IMR-90 (cell line): ENCODE measurements around the gene PLP1. TPM values are rescaled to one million over a fixed set of nuclear protein-coding genes. Genes with fewer than 3 reads are reported as not detected.

Experiments used
- ATAC-seq: fragments of 200-7000 bp; cut with Tn5 transposase; 2 replicates; pipeline ENCODE4 v1.9.1; 2020; ENCODE audit warnings: low read depth, mild to moderate bottlenecking, moderate library complexity
- BruUV-seq: library from RNA; stranded (reverse); fragments of 400-500 nt; replicated peaks from 2 replicates; lab custom pipeline; 2021; lab: Mats Ljungman, UMichigan
- CTCF ChIA-PET: fragments of 300-600 bp; formaldehyde crosslinking; extraction: SDS; loops from one replicate; lab custom pipeline; 2021; ENCODE audit warnings: antibody characterized with exemption; lab: Yijun Ruan, JAX
- POLR2A ChIA-PET: fragments of 300-600 bp; sonication (Branson Sonifier 250); formaldehyde crosslinking; loops from one replicate; lab custom pipeline; 2022; ENCODE audit warnings: antibody characterized with exemption; ENCODE audit not compliant: unreplicated experiment; lab: Charles Lee
- DNase-seq: peaks from one replicate; pipeline ENCODE4 v3.0.0; 2013
- H2AFZ ChIP-seq: replicated peaks from 2 replicates; pipeline ENCODE3; 2013; ENCODE audit warnings: low read length, mild to moderate bottlenecking; ENCODE audit not compliant: poor library complexity
- H2AK5ac ChIP-seq: 2 replicates; pipeline ENCODE4 v1.6.1; 2013; ENCODE audit warnings: low read depth, low read length, inconsistent platforms
- H2AK9ac ChIP-seq: replicated peaks from 2 replicates; pipeline ENCODE3; 2013; ENCODE audit warnings: mild to moderate bottlenecking, low read depth, low read length, moderate library complexity; ENCODE audit not compliant: poor library complexity
- H2BK120ac ChIP-seq: 2 replicates; pipeline ENCODE4 v1.6.1; 2013; ENCODE audit warnings: low read depth, low read length, inconsistent platforms
- H2BK15ac ChIP-seq: 3 replicates; pipeline ENCODE4 v1.6.1; 2013; ENCODE audit warnings: low read depth, low read length, inconsistent platforms
- H2BK20ac ChIP-seq: 2 replicates; pipeline ENCODE4 v1.6.1; 2013; ENCODE audit warnings: low read depth, mild to moderate bottlenecking, inconsistent platforms, low read length, moderate library complexity
- H2BK5ac ChIP-seq: 2 replicates; pipeline ENCODE4 v1.6.1; 2013; ENCODE audit warnings: mild to moderate bottlenecking, low read depth, low read length, inconsistent platforms; ENCODE audit not compliant: poor library complexity, severe bottlenecking
- H3K14ac ChIP-seq: replicated peaks from 2 replicates; pipeline ENCODE4 v1.6.1; 2013; ENCODE audit warnings: low read depth, low read length, inconsistent platforms
- H3K18ac ChIP-seq: 2 replicates; pipeline ENCODE4 v1.6.1; 2013; ENCODE audit warnings: low read depth, low read length, control low read depth
- H3K23ac ChIP-seq: 2 replicates; pipeline ENCODE4 v1.6.1; 2013; ENCODE audit warnings: low read depth, low read length, inconsistent platforms
- H3K27ac ChIP-seq: 2 replicates; pipeline ENCODE4 v1.5.1; 2013; ENCODE audit warnings: mild to moderate bottlenecking, control low read depth, low read length; ENCODE audit not compliant: insufficient read depth
- H3K27me3 ChIP-seq: 2 replicates; pipeline ENCODE4 v1.6.1; 2013; ENCODE audit warnings: low read length; ENCODE audit not compliant: control insufficient read depth, insufficient read depth
- H3K36me3 ChIP-seq: 2 replicates; pipeline ENCODE4 v1.6.1; 2013; ENCODE audit warnings: low read length, mixed read lengths; ENCODE audit not compliant: control insufficient read depth, insufficient read depth
- H3K4ac ChIP-seq: 2 replicates; pipeline ENCODE4 v1.6.1; 2013; ENCODE audit warnings: low read depth, low read length, inconsistent platforms
- H3K4me1 ChIP-seq: 2 replicates; pipeline ENCODE4 v1.6.1; 2013; ENCODE audit warnings: low read length, mixed read lengths; ENCODE audit not compliant: control insufficient read depth, insufficient read depth
- H3K4me2 ChIP-seq: 2 replicates; pipeline ENCODE4 v1.6.1; 2013; ENCODE audit warnings: low read depth, mild to moderate bottlenecking, control low read depth, low read length, moderate library complexity
- H3K4me3 ChIP-seq: 2 replicates; pipeline ENCODE4 v1.5.1; 2013; ENCODE audit warnings: low read depth, mild to moderate bottlenecking, control low read depth, low read length, moderate library complexity; ENCODE audit not compliant: insufficient read depth
- H3K56ac ChIP-seq: 2 replicates; pipeline ENCODE4 v1.6.1; 2013; ENCODE audit warnings: low read length, inconsistent platforms; ENCODE audit not compliant: insufficient read depth; ENCODE audit errors: extremely low read depth
- H3K79me1 ChIP-seq, 2 experiments: 2 replicates each; pipeline ENCODE4 v1.6.1; 2013; ENCODE audit warnings: low read length in 2 of 2, inconsistent platforms in 1 of 2, low read depth in 1 of 2
- H3K9ac ChIP-seq: 2 replicates; pipeline ENCODE4 v1.6.1; 2013; ENCODE audit warnings: low read depth, low read length, control low read depth
- H3K9me1 ChIP-seq: 2 replicates; pipeline ENCODE4 v1.6.1; 2013; ENCODE audit warnings: low read length, inconsistent platforms; ENCODE audit not compliant: insufficient read depth
- H3K9me3 ChIP-seq: 2 replicates; pipeline ENCODE4 v1.6.1; 2013; ENCODE audit warnings: low read length; ENCODE audit not compliant: control insufficient read depth, insufficient read depth
- H4K20me1 ChIP-seq: 2 replicates; pipeline ENCODE4 v1.6.1; 2013; ENCODE audit warnings: low read length, inconsistent platforms; ENCODE audit not compliant: insufficient read depth
- H4K5ac ChIP-seq: 2 replicates; pipeline ENCODE4 v1.6.1; 2013; ENCODE audit warnings: mild to moderate bottlenecking, low read depth, low read length, control low read depth
- H4K8ac ChIP-seq, 2 experiments: 2 replicates each; pipeline ENCODE4 v1.6.1; 2013; ENCODE audit warnings: low read depth in 2 of 2, low read length in 2 of 2, control low read depth in 1 of 2, inconsistent platforms in 1 of 2
- H4K91ac ChIP-seq: 2 replicates; pipeline ENCODE4 v1.6.1; 2013; ENCODE audit warnings: low read depth, low read length, inconsistent platforms; ENCODE audit not compliant: insufficient read depth
- BHLHE40 ChIP-seq: fragments of 150-350 bp; IDR thresholded peaks from 2 replicates; pipeline ENCODE4 v1.6.1; 2016; ENCODE audit warnings: mild to moderate bottlenecking, low read depth, low read length
- CEBPB ChIP-seq: IDR thresholded peaks from 2 replicates; pipeline ENCODE4 v1.6.1; 2012; ENCODE audit warnings: low read depth, low read length, improper control_type of control experiment
- CHD1 ChIP-seq: IDR thresholded peaks from 2 replicates; pipeline ENCODE4 v1.6.1; 2012; ENCODE audit warnings: low read depth, low read length, improper control_type of control experiment
- CTCF ChIP-seq: conservative IDR thresholded peaks from 2 replicates; pipeline ENCODE4 v1.5.1; 2012; ENCODE audit warnings: mild to moderate bottlenecking, low read depth, low read length, improper control_type of control experiment
- ELK1 ChIP-seq: fragments of 150-350 bp; IDR thresholded peaks from 2 replicates; pipeline ENCODE4 v1.6.1; 2016; ENCODE audit warnings: low read depth, mild to moderate bottlenecking, low read length, moderate library complexity, borderline replicate concordance
- FOS ChIP-seq: fragments of 150-350 bp; IDR thresholded peaks from 2 replicates; pipeline ENCODE4 v1.6.1; 2016; ENCODE audit warnings: low read depth, low read length
- MAFK ChIP-seq: IDR thresholded peaks from 2 replicates; pipeline ENCODE4 v1.6.1; 2012; ENCODE audit warnings: low read depth, low read length, improper control_type of control experiment
- POLR2A ChIP-seq: IDR thresholded peaks from 2 replicates; pipeline ENCODE4 v1.6.1; 2012; ENCODE audit warnings: mild to moderate bottlenecking, low read depth, low read length
- RAD21 ChIP-seq: IDR thresholded peaks from 2 replicates; pipeline ENCODE4 v1.6.1; 2012; ENCODE audit warnings: low read length, improper control_type of control experiment
- RCOR1 ChIP-seq: IDR thresholded peaks from 2 replicates; pipeline ENCODE4 v1.6.1; 2012; ENCODE audit warnings: mild to moderate bottlenecking, low read length, improper control_type of control experiment; ENCODE audit not compliant: insufficient replicate concordance
- RFX5 ChIP-seq: IDR thresholded peaks from 2 replicates; pipeline ENCODE4 v1.8.0; 2012; ENCODE audit warnings: low read depth, mild to moderate bottlenecking, low read length, moderate library complexity
- SMC3 ChIP-seq: fragments of 150-350 bp; IDR thresholded peaks from 2 replicates; pipeline ENCODE4 v1.6.1; 2016; ENCODE audit warnings: low read depth, mild to moderate bottlenecking, antibody characterized with exemption, low read length, moderate library complexity
- USF2 ChIP-seq: fragments of 150-350 bp; IDR thresholded peaks from 2 replicates; pipeline ENCODE4 v1.6.1; 2017; ENCODE audit warnings: mild to moderate bottlenecking, antibody characterized with exemption, low read length, low read depth
- WGBS, 2 experiments: methylation state at CpG; one replicate each; pipeline versions ENCODE4 v1.1.5 to v1.1.7; 2013; ENCODE audit warnings: missing lambda C conversion rate in 2 of 2; ENCODE audit not compliant: insufficient read length in 1 of 2; ENCODE audit errors: extremely low coverage in 2 of 2; 5-methylcytosine and 5-hydroxymethylcytosine counted together
- dilution Hi-C: fragments of 300-500 bp; cut with HindIII; formaldehyde crosslinking; loops from one replicate; pipeline ENCODE4 v1.14.3; 2018; ENCODE audit warnings: low sequenced_read_pairs; ENCODE audit not compliant: unreplicated experiment
- in situ Hi-C: fragments of 300-500 bp; cut with MboI; formaldehyde crosslinking; loops from 3 replicates; pipeline ENCODE4 v1.14.3; 2019; ENCODE audit warnings: low sequenced_read_pairs, inconsistent platforms, mixed read lengths
- intact Hi-C: fragments of 100-400 bp; cut with micrococcal nuclease; formaldehyde crosslinking; loops from 2 replicates; pipeline ENCODE4 v1.10.0; 2022
- polyA plus RNA-seq, 3 experiments: library from polyadenylated mRNA; depleted of rRNA; stranded (reverse); fragments of >200 nt; gene quantifications; 2 replicates each; pipeline ENCODE4 v1.2.3, GENCODE V29; 2012; ENCODE audit warnings: low replicate concordance in 1 of 3
- total RNA-seq: library from RNA; depleted of rRNA; stranded (reverse); fragments of >200 nt; gene quantifications from 2 replicates; pipeline ENCODE4 v1.2.3, GENCODE V29; 2012

PLP1 gene
- total and polyA plus RNA-seq, 2 of the 4 experiments (the other 2 are of a cell fraction): 0.18 to 0.62 TPM

- Histone ChIP-seq H4K5ac (no peak overlapping the region), H3K23ac (no peak overlapping the region), H2BK120ac (no peak overlapping the region), H3K56ac (no peak overlapping the region), H2AK9ac (no peak overlapping the region), H3K18ac (no peak overlapping the region), H3K27ac (no peak overlapping the region), H3K9ac (no peak overlapping the region), H3K4me2 (no peak overlapping the region), H2BK20ac (no peak overlapping the region), H3K9me3 (no peaks in the 10 kb centered on the region; the same call in 1 of the 2 replicates), H3K79me1 (no peaks in the 10 kb centered on the region), H2AK5ac (no peak overlapping the region), H4K8ac (no peak overlapping the region), H4K91ac (no peak overlapping the region), H3K4me3 (no peak overlapping the region), H3K36me3 (no peaks in the 10 kb centered on the region), H2BK15ac (no peak overlapping the region), H3K9me1 (peaks cover 6% of the 10 kb centered on the region; the same call in 1 of the 2 replicates), H3K14ac (no peak overlapping the region), H3K4ac (no peak overlapping the region), H4K20me1 (no peaks in the 10 kb centered on the region), H3K4me1 (peaks cover 8% of the 10 kb centered on the region), H3K27me3 (peaks cover 9% of the 10 kb centered on the region; the same call in 1 of the 2 replicates), H2AFZ (no peak overlapping the region), H2BK5ac (no peak overlapping the region)
- in situ Hi-C loops (no loop called here), dilution Hi-C loops (no loop called here), intact Hi-C loops (no loop called here)
- no peak for TF ChIP-seq CHD1
- no peak for TF ChIP-seq RAD21
- TF ChIP-seq SMC3: no peak
- TF ChIP-seq CTCF: no peak
- no peak for TF ChIP-seq USF2
- TF ChIP-seq RFX5: no peak
- no peak for TF ChIP-seq RCOR1
- no peak for TF ChIP-seq FOS
- TF ChIP-seq POLR2A: no peak
- no peak for TF ChIP-seq ELK1
- no peak for TF ChIP-seq BHLHE40
- no peak for TF ChIP-seq MAFK
- TF ChIP-seq CEBPB: no peak
- WGBS, 2 experiments: no CpG with 5 or more reads among the region's 1 CpG
- no TSS peak for BruUV-seq
- DNase-seq (no peak), ATAC-seq (no peak)
- CTCF ChIA-PET: no interaction called here
- POLR2A ChIA-PET: no interaction called here
These were observed 43.6 kb upstream of the PLP1 start for GRCh38 chrX:103733017-103733416.
